Measurements from ENCODE around the gene ALK. TPM values are rescaled to one million over a fixed set of nuclear protein-coding genes. Genes with fewer than 3 reads are reported as not detected.

The ALK gene
- polyA plus RNA-seq, 10 donors = 0.04 to 0.36 (median 0.13) TPM; not detected in 1

DNA sequence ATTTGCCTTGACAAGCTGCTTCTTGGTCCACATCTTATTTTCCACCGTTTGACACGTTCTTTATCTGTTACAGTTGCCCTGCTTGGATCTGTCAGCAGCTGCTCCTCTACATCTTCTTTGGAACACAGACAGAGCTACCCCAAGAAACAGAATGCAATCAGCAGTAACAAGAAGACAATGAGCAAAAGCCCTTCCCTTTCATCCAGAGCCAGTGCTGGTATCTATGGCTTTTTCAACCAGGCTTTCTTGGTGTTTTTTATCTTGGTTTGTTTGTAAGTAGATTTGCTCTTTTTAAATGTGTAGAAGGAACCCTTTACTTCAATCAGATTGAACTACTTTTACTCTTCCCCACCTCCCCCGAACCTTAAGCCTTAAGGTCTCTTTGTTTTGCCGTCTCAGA is 764.3 kb downstream of the ALK start:
- no peak for DNase-seq

DNA sequence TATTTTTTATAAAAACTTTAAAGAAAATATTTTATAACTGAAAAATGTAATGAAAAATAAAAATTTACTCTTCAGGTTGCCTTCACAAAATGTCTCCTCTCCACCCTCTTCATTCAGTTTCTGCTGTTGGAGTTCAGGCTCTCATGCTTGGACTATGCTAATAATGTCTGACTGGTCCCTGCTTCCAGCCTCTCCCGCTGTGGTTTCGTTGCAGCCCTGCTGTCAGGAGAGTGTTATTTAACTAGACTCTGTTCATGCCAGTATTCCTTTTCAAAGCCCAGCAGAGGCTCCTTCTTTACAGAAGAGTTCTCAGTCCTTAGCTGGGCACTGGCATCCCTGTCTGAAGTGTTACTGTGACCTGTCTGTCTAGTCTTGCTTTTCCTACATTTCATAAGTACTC is 765.8 kb downstream of the ALK start:
- no peak for DNase-seq

DNA sequence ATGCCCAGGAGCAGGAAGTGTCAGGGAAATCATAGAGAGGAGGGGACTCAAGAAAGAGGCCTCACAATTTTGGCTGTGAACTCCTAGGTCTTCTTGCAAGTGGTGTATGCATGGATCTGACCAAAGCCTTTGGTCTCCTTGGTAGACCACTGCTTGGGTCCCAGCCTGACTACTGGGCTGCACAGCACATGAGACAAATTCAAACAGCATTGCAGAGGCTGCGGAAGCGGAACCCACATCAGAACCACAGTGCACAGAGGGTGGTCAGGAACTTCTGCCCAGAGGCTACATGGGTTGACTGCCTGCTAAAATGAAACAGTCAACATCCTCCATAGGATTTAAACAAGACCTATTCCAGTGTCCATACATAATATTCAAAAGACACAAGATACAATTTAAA is 766.8 kb downstream of the ALK start:
- DNase-seq = no peak

DNA sequence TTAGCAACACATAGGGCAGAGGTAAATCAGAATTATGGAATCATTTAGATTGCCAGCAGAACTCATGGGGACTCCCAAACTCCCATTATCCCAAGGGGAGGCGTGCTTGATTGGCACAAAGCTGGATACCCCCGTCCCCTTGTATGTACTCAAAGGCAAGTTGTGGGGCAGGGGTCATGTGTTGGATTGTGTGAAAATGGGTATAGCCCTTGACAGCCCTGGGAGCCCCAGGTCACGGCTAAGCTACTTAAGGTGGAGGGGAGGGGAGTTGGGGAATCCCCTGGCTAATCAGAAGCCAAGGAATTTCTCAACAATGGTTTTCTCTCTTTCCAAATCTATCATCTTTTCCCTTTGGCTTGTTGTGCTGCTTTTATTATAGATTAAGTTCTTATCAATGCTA is 773.4 kb downstream of the ALK start:
- DNase-seq = no peak

DNA sequence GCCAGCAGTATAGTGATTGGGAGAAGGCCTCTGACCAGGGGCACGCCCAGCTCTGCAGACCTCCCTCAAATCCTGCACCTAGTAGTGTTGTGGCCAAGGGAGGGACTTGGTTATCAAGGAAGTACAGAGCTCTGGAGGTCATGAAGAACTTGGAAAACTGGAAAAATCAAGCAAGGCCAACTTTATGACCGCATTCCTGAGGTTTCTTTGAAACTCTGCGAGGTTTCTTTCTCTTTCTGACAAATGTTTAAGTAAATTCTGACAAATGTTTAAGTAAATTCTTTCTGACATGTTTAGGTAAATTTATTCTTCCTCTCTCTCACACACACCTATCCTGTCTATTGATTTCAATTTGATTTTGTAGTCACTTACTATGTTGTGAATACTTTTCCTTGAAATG is 775.2 kb downstream of the ALK start:
- DNase-seq = no peak

DNA sequence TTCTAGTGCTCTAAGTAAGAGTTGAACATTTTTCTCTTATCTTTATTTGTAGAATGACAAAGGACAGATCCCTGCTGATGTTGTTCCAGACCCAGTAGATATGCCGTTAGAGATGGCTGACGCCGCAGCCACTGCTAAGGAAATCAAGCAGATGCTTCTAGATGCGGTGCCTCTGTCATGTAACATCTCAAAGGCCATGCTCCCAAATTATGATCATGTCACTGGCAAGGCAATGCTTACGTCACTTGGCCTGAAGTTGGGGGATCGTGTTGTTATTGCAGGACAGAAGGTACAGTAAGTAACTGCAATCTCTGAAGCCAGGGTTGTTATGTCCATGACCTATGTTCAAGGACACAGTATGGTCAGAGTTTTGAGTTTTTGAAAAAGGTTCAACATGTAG is 777.7 kb downstream of the ALK start:
- no peak for DNase-seq

Other genes with a start within 250 kb of the ALK start
- 10 to 100 TPM; 40.2 to 55.4 (median 54.0) TPM for gene YPEL5, start 225.4 kb upstream of the ALK start, polyA plus RNA-seq (ENCODE audit: insufficient read length in 10 of 10)

All from muscle of back (tissue), 11 donors.